PC-9 (cell line): ENCODE data around the gene MYO6.

Experiments used
- CTCF ChIP-seq: fragments of 200-600 bp; sonication (generic); conservative IDR thresholded peaks from 2 replicates; pipeline ENCODE4 v1.6.1; 2017; ENCODE audit warnings: mixed run types, antibody characterized with exemption, mild to moderate bottlenecking, moderate library complexity
- EZH2 ChIP-seq: fragments of 200-600 bp; sonication (generic); IDR thresholded peaks from 2 replicates; pipeline ENCODE4 v1.8.0; 2017; ENCODE audit warnings: antibody characterized with exemption, low read depth

DNA sequence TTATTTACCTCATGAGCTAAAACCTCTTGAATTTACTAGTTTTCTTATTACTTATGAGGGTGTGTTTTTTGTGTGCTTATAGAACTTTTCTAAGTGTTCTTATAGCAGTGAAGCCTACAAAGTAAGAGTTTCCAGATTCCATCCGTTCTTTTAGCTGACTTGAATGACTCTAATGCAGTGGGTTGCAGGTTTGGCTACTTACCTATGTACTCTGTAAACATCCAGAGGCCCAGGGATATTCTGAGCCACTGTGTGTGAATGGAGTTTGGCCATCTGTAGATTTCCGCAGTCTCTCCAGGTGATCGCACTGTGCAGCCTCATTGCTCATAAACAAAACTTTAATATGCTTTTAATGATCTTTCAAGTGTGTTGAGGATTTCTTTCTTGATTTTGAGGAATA, 157.8 kb downstream of the MYO6 start:
- TF ChIP-seq CTCF = no peak
- no peak for TF ChIP-seq EZH2
